PC-9 (cell line): ENCODE measurements around the gene IRX4.

Experiments used
- EZH2 ChIP-seq: fragments of 200-600 bp; sonication (generic); IDR thresholded peaks from 2 replicates; pipeline ENCODE4 v1.8.0; 2017; ENCODE audit warnings: antibody characterized with exemption, low read depth
- TF ChIP-seq, protein P1 (sequence below): fragments of 200-600 bp; sonication (generic); conservative IDR thresholded peaks from 2 replicates; pipeline ENCODE4 v1.6.1; 2017; ENCODE audit warnings: mixed run types, antibody characterized with exemption, mild to moderate bottlenecking, moderate library complexity

DNA sequence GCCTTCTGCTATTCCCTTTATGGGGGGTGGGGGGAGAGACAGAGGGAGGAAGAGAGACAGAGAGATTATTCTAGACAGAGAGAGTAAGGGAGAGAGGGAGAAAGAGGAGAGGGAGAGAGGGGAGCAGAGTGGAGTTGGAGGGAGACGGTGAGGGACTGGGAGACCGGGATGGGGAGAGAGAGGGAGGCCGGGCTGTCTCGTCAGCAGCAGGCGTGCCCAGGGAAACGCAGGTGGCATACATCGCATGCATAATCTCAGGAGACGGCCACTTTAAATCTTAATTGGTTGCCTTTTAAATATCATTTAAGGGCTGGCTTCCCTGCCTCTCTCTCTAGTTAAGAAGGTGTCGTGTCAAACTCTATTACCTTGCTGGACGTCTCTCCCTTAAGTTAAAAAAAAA lies 8.4 kb downstream of the IRX4 start:
- TF ChIP-seq, protein P1, sequence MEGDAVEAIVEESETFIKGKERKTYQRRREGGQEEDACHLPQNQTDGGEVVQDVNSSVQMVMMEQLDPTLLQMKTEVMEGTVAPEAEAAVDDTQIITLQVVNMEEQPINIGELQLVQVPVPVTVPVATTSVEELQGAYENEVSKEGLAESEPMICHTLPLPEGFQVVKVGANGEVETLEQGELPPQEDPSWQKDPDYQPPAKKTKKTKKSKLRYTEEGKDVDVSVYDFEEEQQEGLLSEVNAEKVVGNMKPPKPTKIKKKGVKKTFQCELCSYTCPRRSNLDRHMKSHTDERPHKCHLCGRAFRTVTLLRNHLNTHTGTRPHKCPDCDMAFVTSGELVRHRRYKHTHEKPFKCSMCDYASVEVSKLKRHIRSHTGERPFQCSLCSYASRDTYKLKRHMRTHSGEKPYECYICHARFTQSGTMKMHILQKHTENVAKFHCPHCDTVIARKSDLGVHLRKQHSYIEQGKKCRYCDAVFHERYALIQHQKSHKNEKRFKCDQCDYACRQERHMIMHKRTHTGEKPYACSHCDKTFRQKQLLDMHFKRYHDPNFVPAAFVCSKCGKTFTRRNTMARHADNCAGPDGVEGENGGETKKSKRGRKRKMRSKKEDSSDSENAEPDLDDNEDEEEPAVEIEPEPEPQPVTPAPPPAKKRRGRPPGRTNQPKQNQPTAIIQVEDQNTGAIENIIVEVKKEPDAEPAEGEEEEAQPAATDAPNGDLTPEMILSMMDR = no peak
- no peak for TF ChIP-seq EZH2
